ENCODE results near the gene GLE1.

- no peak for TF ChIP-seq CTCF (IDR thresholded peaks at IDR 0.05; ENCODE audit: insufficient read depth, low read depth, low read length)
- TF ChIP-seq EZH2 (IDR thresholded peaks at IDR 0.05; ENCODE audit: insufficient read depth, low read length), result no peak
Observed at GRCh38 chr9:128521956-128522355, 17.4 kb downstream of the GLE1 start.

Measured in astrocyte (in vitro differentiated cells and primary cell).